ENCODE data around the gene EDN3. TPM values are rescaled to one million over a fixed set of nuclear protein-coding genes. Genes with fewer than 3 reads are reported as not detected.

Gene EDN3
- polyA plus RNA-seq, 1 donor (not counting 4 experiments of a cell fraction or from before 2014, with no cell fraction given): not detected

- Histone ChIP-seq H3K4me2 (ENCODE audit: control insufficient read depth, extremely low read depth, insufficient read depth, low read depth, low read length) (no peak overlapping the region), H2AFZ (ENCODE audit: control insufficient read depth, low read length) (no peak overlapping the region), H3K4me1 (ENCODE audit: control insufficient read depth, extremely low read depth, insufficient read depth, low read length) (no peaks in the 10 kb centered on the region), H3K27ac (ENCODE audit: control insufficient read depth, insufficient read depth, low read length) (no peak overlapping the region), H3K79me2 (ENCODE audit: control insufficient read depth, insufficient read depth, low read length) (no peaks in the 10 kb centered on the region), H3K9ac (ENCODE audit: control insufficient read depth, extremely low read depth, insufficient read depth, low read length) (no peak overlapping the region), H3K4me3 (ENCODE audit: control insufficient read depth in 2 of 3, extremely low read depth in 1 of 3, insufficient read depth in 2 of 3, low read depth in 1 of 3, low read length in 3 of 3) (no peak overlapping the region), H4K20me1 (ENCODE audit: control insufficient read depth, extremely low read depth, insufficient read depth, low read length) (no peaks in the 10 kb centered on the region), H3K36me3 (ENCODE audit: control insufficient read depth in 2 of 2, extremely low read depth in 1 of 2, insufficient read depth in 2 of 2, low read length in 2 of 2) (no peaks in the 10 kb centered on the region), H3K9me1 (ENCODE audit: control insufficient read depth, extremely low read depth, insufficient read depth, low read length) (no peaks in the 10 kb centered on the region), H3K9me3 (ENCODE audit: control insufficient read depth, low read depth, low read length) (no peaks in the 10 kb centered on the region), H3K27me3 (ENCODE audit: control insufficient read depth, extremely low read depth, insufficient read depth, low read length) (no peaks in the 10 kb centered on the region)
- TF ChIP-seq EZH2 (IDR thresholded peaks at IDR 0.05; ENCODE audit: low read length) (no peak), CTCF (optimal IDR thresholded peaks at IDR 0.05 in 1 of 3, IDR thresholded peaks at IDR 0.05 in 1 of 3, conservative IDR thresholded peaks at IDR 0.05 in 1 of 3; ENCODE audit: extremely low read depth in 1 of 3, insufficient read depth in 2 of 3, low read length in 3 of 3) (no peak)
- no peak for FAIRE-seq
- no peak for DNase-seq (ENCODE audit: low read depth, low spot score)
- dilution Hi-C loops (cut with MboI; ENCODE audit: extremely low pct_ligation_motif_present, low sequenced_read_pairs): no loop called here
Measured at GRCh38 chr20:59359906-59360725, 59.7 kb downstream of the EDN3 start.

- no peaks in the 10 kb centered on the region for H3K79me2 ChIP-seq (ENCODE audit: control insufficient read depth, insufficient read depth, low read length)
- H3K4me3 ChIP-seq (ENCODE audit: control insufficient read depth in 2 of 3, extremely low read depth in 1 of 3, insufficient read depth in 2 of 3, low read depth in 1 of 3, low read length in 3 of 3): no peak overlapping the region
- H4K20me1 ChIP-seq (ENCODE audit: control insufficient read depth, extremely low read depth, insufficient read depth, low read length): no peaks in the 10 kb centered on the region
- no peak overlapping the region for H2AFZ ChIP-seq (ENCODE audit: control insufficient read depth, low read length)
- no peak overlapping the region for H3K4me2 ChIP-seq (ENCODE audit: control insufficient read depth, extremely low read depth, insufficient read depth, low read depth, low read length)
- dilution Hi-C loops (cut with MboI; ENCODE audit: extremely low pct_ligation_motif_present, low sequenced_read_pairs): no loop called here
- FAIRE-seq (no peak), DNase-seq (ENCODE audit: low read depth, low spot score) (no peak)
- H3K27ac ChIP-seq (ENCODE audit: control insufficient read depth, insufficient read depth, low read length): no peak overlapping the region
- H3K9me3 ChIP-seq (ENCODE audit: control insufficient read depth, low read depth, low read length): no peaks in the 10 kb centered on the region
- H3K36me3 ChIP-seq (ENCODE audit: control insufficient read depth in 2 of 2, extremely low read depth in 1 of 2, insufficient read depth in 2 of 2, low read length in 2 of 2): no peaks in the 10 kb centered on the region
- no peak overlapping the region for H3K9ac ChIP-seq (ENCODE audit: control insufficient read depth, extremely low read depth, insufficient read depth, low read length)
- H3K27me3 ChIP-seq (ENCODE audit: control insufficient read depth, extremely low read depth, insufficient read depth, low read length): no peaks in the 10 kb centered on the region
- TF ChIP-seq CTCF (optimal IDR thresholded peaks at IDR 0.05 in 1 of 3, IDR thresholded peaks at IDR 0.05 in 1 of 3, conservative IDR thresholded peaks at IDR 0.05 in 1 of 3; ENCODE audit: extremely low read depth in 1 of 3, insufficient read depth in 2 of 3, low read length in 3 of 3): no peak
- TF ChIP-seq EZH2 (IDR thresholded peaks at IDR 0.05; ENCODE audit: low read length): no peak
- no peaks in the 10 kb centered on the region for H3K9me1 ChIP-seq (ENCODE audit: control insufficient read depth, extremely low read depth, insufficient read depth, low read length)
- no peaks in the 10 kb centered on the region for H3K4me1 ChIP-seq (ENCODE audit: control insufficient read depth, extremely low read depth, insufficient read depth, low read length)
Measured at GRCh38 chr20:59360934-59361333, 60.5 kb downstream of the EDN3 start.

Measured in keratinocyte (primary cell).